Keratinocyte (primary cell): ENCODE measurements around the gene HDAC7.

ENCODE experiments used
- EZH2 ChIP-seq: IDR thresholded peaks from one replicate; pipeline ENCODE4 v1.6.1; 2012; ENCODE audit warnings: inconsistent platforms, mild to moderate bottlenecking, low read length, moderate library complexity
- TF ChIP-seq, protein P1 (sequence below), 3 experiments: IDR thresholded peaks in 1 of 3; conservative IDR thresholded peaks in 1 of 3; optimal IDR thresholded peaks in 1 of 3; 2 replicates in 2 of 3; 3 replicates in 1 of 3; pipeline versions ENCODE3 to v1.5.1; 2011; ENCODE audit warnings: low read length in 3 of 3, mild to moderate bottlenecking in 3 of 3, moderate library complexity in 2 of 3, control low read depth in 1 of 3, inconsistent platforms in 1 of 3; ENCODE audit not compliant: insufficient read depth in 2 of 3; ENCODE audit errors: extremely low read depth in 1 of 3

DNA sequence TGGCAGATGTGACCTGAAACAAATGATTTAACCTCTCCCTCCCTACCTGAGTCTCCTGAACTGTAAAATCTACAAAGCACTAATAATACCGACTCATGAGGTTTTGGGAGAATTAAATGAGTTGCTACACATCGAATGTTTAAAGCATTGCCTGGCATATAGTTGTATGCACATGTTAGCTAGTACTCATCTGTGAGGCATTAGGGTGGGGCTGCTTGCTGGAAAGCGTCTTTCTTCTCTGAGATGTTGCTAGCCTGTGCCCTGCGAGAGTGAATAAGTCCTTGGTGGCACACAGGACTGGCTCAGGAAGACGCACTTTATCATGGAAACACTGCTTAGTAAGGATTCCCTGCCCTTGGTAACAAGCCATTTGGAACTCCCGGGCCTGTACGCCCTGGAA, 67.2 kb downstream of the HDAC7 start:
- TF ChIP-seq, protein P1, sequence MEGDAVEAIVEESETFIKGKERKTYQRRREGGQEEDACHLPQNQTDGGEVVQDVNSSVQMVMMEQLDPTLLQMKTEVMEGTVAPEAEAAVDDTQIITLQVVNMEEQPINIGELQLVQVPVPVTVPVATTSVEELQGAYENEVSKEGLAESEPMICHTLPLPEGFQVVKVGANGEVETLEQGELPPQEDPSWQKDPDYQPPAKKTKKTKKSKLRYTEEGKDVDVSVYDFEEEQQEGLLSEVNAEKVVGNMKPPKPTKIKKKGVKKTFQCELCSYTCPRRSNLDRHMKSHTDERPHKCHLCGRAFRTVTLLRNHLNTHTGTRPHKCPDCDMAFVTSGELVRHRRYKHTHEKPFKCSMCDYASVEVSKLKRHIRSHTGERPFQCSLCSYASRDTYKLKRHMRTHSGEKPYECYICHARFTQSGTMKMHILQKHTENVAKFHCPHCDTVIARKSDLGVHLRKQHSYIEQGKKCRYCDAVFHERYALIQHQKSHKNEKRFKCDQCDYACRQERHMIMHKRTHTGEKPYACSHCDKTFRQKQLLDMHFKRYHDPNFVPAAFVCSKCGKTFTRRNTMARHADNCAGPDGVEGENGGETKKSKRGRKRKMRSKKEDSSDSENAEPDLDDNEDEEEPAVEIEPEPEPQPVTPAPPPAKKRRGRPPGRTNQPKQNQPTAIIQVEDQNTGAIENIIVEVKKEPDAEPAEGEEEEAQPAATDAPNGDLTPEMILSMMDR (optimal IDR thresholded peaks at IDR 0.05 in 1 of 3, IDR thresholded peaks at IDR 0.05 in 1 of 3, conservative IDR thresholded peaks at IDR 0.05 in 1 of 3; ENCODE audit: extremely low read depth in 1 of 3, insufficient read depth in 2 of 3, low read length in 3 of 3) = no peak
- TF ChIP-seq EZH2 = no peak
